HepG2 (cell line): ENCODE data around the gene LIME1. TPM values are rescaled to one million over a fixed set of nuclear protein-coding genes. Genes with fewer than 3 reads are reported as not detected.

Experiments
- BCLAF1 ChIP-seq: fragments of 450-650 bp; IDR thresholded peaks from 2 replicates; pipeline ENCODE4 v1.6.1; 2017; ENCODE audit warnings: mild to moderate bottlenecking
- CAMTA2 ChIP-seq: sonication (generic); formaldehyde crosslinking; IDR thresholded peaks from 2 replicates; pipeline ENCODE4 v1.4.0; 2020; ENCODE audit warnings: mild to moderate bottlenecking, missing genetic modification reagents, borderline replicate concordance
- CEBPB ChIP-seq: IDR thresholded peaks from 2 replicates; pipeline ENCODE4 v1.6.1; 2011; ENCODE audit warnings: low read depth, low read length, improper control_type of control experiment, borderline replicate concordance
- MXI1 ChIP-seq: IDR thresholded peaks from 3 replicates; pipeline ENCODE4 v1.6.1; 2012; ENCODE audit warnings: low read depth, low read length, inconsistent platforms, borderline replicate concordance
- POLR2AphosphoS5 ChIP-seq: IDR thresholded peaks from 2 replicates; pipeline ENCODE4 v1.6.1; 2012; ENCODE audit warnings: low read depth, low read length
- RXRA ChIP-seq: sonication (generic); formaldehyde crosslinking; IDR thresholded peaks from 2 replicates; pipeline ENCODE4 v1.5.1; 2020; ENCODE audit warnings: missing genetic modification reagents
- SIX4 ChIP-seq: sonication (generic); formaldehyde crosslinking; IDR thresholded peaks from 2 replicates; pipeline ENCODE4 v1.4.0; 2020; ENCODE audit warnings: missing genetic modification reagents
- TRIM22 ChIP-seq: fragments of 450-650 bp; IDR thresholded peaks from 2 replicates; pipeline ENCODE4 v1.6.1; 2017
- ZEB1 ChIP-seq: IDR thresholded peaks from 2 replicates; pipeline ENCODE4 v1.6.1; 2012; ENCODE audit warnings: mild to moderate bottlenecking, low read depth, inconsistent platforms; ENCODE audit not compliant: insufficient replicate concordance
- ZNF3 ChIP-seq: IDR thresholded peaks from 2 replicates; pipeline ENCODE4 v1.7.0; 2017; ENCODE audit warnings: inconsistent platforms
- ZNF337 ChIP-seq: sonication (generic); formaldehyde crosslinking; IDR thresholded peaks from 2 replicates; pipeline ENCODE4 v1.5.1; 2020; ENCODE audit warnings: missing genetic modification reagents, low read depth, mild to moderate bottlenecking, borderline replicate concordance
- ZNF34 ChIP-seq: sonication (generic); formaldehyde crosslinking; IDR thresholded peaks from 2 replicates; pipeline ENCODE4 v1.4.0; 2020; ENCODE audit warnings: mild to moderate bottlenecking, missing genetic modification reagents, borderline replicate concordance
- ZNF431 ChIP-seq: sonication (generic); formaldehyde crosslinking; IDR thresholded peaks from 2 replicates; pipeline ENCODE4 v1.9.0; 2022; ENCODE audit warnings: missing genetic modification reagents, low read depth, mild to moderate bottlenecking, borderline replicate concordance
- ZNF446 ChIP-seq: sonication (generic); formaldehyde crosslinking; IDR thresholded peaks from 2 replicates; pipeline ENCODE4 v1.5.0; 2020; ENCODE audit warnings: mild to moderate bottlenecking, missing genetic modification reagents
- ZNF564 ChIP-seq: sonication (generic); formaldehyde crosslinking; IDR thresholded peaks from 2 replicates; pipeline ENCODE4 v1.8.1; 2023; ENCODE audit warnings: mild to moderate bottlenecking, missing genetic modification reagents
- ZNF7 ChIP-seq: IDR thresholded peaks from 2 replicates; pipeline ENCODE4 v1.6.1; 2016; ENCODE audit warnings: missing biosample characterization, missing genetic modification reagents
- polyA plus RNA-seq, 8 experiments: library from polyadenylated mRNA; depleted of rRNA in 3 of 8; stranded (reverse) in 7 of 8; unstranded in 1 of 8; fragments of >200 nt; fragmentation: Illumina TruSeq in 4 of 8; extraction: Trizol in 4 of 8; gene quantifications; 2 replicates each; pipeline versions ENCODE4 v1.2.1 to v1.2.3, GENCODE V29; 2011 to 2016; ENCODE audit warnings: low read depth in 4 of 8, missing spikeins in 1 of 8, mixed read lengths in 1 of 8; ENCODE audit not compliant: insufficient read depth in 1 of 8
- total RNA-seq, 5 experiments: library from RNA; depleted of rRNA; stranded (reverse); fragments of >200 nt; fragmentation: Illumina TruSeq; extraction: Trizol; gene quantifications; 2 replicates each; pipeline ENCODE4 v1.2.3, GENCODE V29; 2016; ENCODE audit warnings: low read depth in 1 of 5
- TF ChIP-seq, protein P1 (sequence below): sonication (generic); formaldehyde crosslinking; IDR thresholded peaks from 2 replicates; pipeline ENCODE4 v1.4.0; 2020; ENCODE audit warnings: mild to moderate bottlenecking, missing genetic modification reagents
- TF ChIP-seq, protein P2 (sequence below): sonication (generic); formaldehyde crosslinking; IDR thresholded peaks from 2 replicates; pipeline ENCODE4 v1.5.0; 2020; ENCODE audit warnings: mild to moderate bottlenecking, low read depth, missing genetic modification reagents, borderline replicate concordance
- TF ChIP-seq, protein P3 (sequence below), 2 experiments: sonication (generic) in 1 of 2; formaldehyde crosslinking in 1 of 2; IDR thresholded peaks; 2 replicates each; pipeline versions ENCODE4 v1.5.1 to v1.6.1; 2011 to 2020; ENCODE audit warnings: borderline replicate concordance in 1 of 2, low read depth in 1 of 2, low read length in 1 of 2, mild to moderate bottlenecking in 1 of 2, missing genetic modification reagents in 1 of 2, moderate library complexity in 1 of 2
- TF ChIP-seq, protein P4 (sequence below): sonication (generic); formaldehyde crosslinking; IDR thresholded peaks from 2 replicates; pipeline ENCODE4 v1.4.0; 2020; ENCODE audit warnings: missing genetic modification reagents

Gene LIME1
- total and polyA plus RNA-seq, 2 of the 13 experiments (the other 11 are each of a cell fraction or from before 2014, with no cell fraction given), result 13.0 to 61.5 TPM

GRCh38 chr20:63735859-63736718 lies at the start of gene LIME1 (continued):
- 0 out of 2 replicates have a peak, but pooled peaks have one; percentile 60 for TF ChIP-seq CAMTA2 (CRISPR knock-in tag)
- peak; percentile 56; the same call in 1 of the 2 replicates for TF ChIP-seq POLR2AphosphoS5
- no peak for TF ChIP-seq ZNF7 (CRISPR knock-in tag)
- no peak for TF ChIP-seq ZEB1
- TF ChIP-seq ZNF34 (CRISPR knock-in tag), result no peak
- TF ChIP-seq, protein P1, sequence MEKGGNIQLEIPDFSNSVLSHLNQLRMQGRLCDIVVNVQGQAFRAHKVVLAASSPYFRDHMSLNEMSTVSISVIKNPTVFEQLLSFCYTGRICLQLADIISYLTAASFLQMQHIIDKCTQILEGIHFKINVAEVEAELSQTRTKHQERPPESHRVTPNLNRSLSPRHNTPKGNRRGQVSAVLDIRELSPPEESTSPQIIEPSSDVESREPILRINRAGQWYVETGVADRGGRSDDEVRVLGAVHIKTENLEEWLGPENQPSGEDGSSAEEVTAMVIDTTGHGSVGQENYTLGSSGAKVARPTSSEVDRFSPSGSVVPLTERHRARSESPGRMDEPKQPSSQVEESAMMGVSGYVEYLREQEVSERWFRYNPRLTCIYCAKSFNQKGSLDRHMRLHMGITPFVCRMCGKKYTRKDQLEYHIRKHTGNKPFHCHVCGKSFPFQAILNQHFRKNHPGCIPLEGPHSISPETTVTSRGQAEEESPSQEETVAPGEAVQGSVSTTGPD, result no peak
- no peak; the same call in 1 of the 2 replicates for TF ChIP-seq ZNF431 (CRISPR knock-in tag)
- no peak for TF ChIP-seq ZNF446
- TF ChIP-seq ZNF3 (CRISPR knock-in tag), result no peak
- TF ChIP-seq RXRA (CRISPR knock-in tag), result 0 out of 2 replicates have a peak, but pooled peaks have one; percentile 22
- peak; percentile 8; the same call in 1 of the 3 replicates for TF ChIP-seq MXI1
- TF ChIP-seq, protein P2, sequence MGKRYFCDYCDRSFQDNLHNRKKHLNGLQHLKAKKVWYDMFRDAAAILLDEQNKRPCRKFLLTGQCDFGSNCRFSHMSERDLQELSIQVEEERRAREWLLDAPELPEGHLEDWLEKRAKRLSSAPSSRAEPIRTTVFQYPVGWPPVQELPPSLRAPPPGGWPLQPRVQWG (CRISPR knock-in tag), result no peak
- TF ChIP-seq ZNF337 (CRISPR knock-in tag), result no peak
- TF ChIP-seq, protein P3, sequence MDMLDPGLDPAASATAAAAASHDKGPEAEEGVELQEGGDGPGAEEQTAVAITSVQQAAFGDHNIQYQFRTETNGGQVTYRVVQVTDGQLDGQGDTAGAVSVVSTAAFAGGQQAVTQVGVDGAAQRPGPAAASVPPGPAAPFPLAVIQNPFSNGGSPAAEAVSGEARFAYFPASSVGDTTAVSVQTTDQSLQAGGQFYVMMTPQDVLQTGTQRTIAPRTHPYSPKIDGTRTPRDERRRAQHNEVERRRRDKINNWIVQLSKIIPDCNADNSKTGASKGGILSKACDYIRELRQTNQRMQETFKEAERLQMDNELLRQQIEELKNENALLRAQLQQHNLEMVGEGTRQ (IDR thresholded peaks at IDR 0.05; ENCODE audit: low read depth, low read length), result no peak
- TF ChIP-seq, protein P3 (CRISPR knock-in tag; IDR thresholded peaks at IDR 0.05; ENCODE audit: borderline replicate concordance), result no peak
- no peak for TF ChIP-seq TRIM22
- TF ChIP-seq, protein P4, sequence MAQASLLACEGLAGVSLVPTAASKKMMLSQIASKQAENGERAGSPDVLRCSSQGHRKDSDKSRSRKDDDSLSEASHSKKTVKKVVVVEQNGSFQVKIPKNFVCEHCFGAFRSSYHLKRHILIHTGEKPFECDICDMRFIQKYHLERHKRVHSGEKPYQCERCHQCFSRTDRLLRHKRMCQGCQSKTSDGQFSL (CRISPR knock-in tag), result no peak
- TF ChIP-seq SIX4 (CRISPR knock-in tag), result no peak
- TF ChIP-seq ZNF564 (CRISPR knock-in tag), result no peak
- TF ChIP-seq CEBPB, result 0 out of 2 replicates have a peak, but pooled peaks have one; percentile 6
- TF ChIP-seq BCLAF1, result no peak
